Fibroblast of the conjunctiva (primary cell): ENCODE data around the gene NUTM2G.
A peak's percentile ranks its signal among the peaks of the same experiment; 100 is the strongest.
"Not testable (repeated sequence)": the region's sequence is repeated elsewhere in the genome, so short reads cannot be mapped to it uniquely, and the experiment has no call there.

ENCODE experiments used
- DNase-seq: peaks from one replicate; pipeline ENCODE4 v3.0.0-alpha.2; 2010; ENCODE audit warnings: low read depth

NUTM2G gene

GRCh38 chr9:96928543-96928942, at the start of gene NUTM2G:
Gene NUTM2G, plus strand, starts transcription at chr9:96928843. Its CDS starts 182 bp downstream, at chr9:96929025.
- DNase-seq, result not testable (repeated sequence)

GRCh38 chr9:96883922-96884321, 44.7 kb upstream of the NUTM2G start:
- no peak for DNase-seq

- DNase-seq, result peak; percentile 5
These were observed 44.2 kb upstream of the NUTM2G start for GRCh38 chr9:96884443-96884842.

- no peak for DNase-seq
These were observed 43.2 kb upstream of the NUTM2G start for GRCh38 chr9:96885424-96885823.

GRCh38 chr9:96888591-96888990, 40.1 kb upstream of the NUTM2G start:
- no peak for DNase-seq

- no peak for DNase-seq
These were observed 36.5 kb upstream of the NUTM2G start for GRCh38 chr9:96892131-96892530.

- not testable (repeated sequence) for DNase-seq
These were observed 28.6 kb upstream of the NUTM2G start for GRCh38 chr9:96900010-96900409.

- DNase-seq, result not testable (repeated sequence)
These were observed 23.5 kb upstream of the NUTM2G start for GRCh38 chr9:96904947-96905722.

GRCh38 chr9:96908479-96908878, 20.2 kb upstream of the NUTM2G start:
- DNase-seq, result not testable (repeated sequence)

GRCh38 chr9:96915539-96915938, 13.1 kb upstream of the NUTM2G start:
- not testable (repeated sequence) for DNase-seq

GRCh38 chr9:96916531-96916930, 12.1 kb upstream of the NUTM2G start:
- DNase-seq, result not testable (repeated sequence)

GRCh38 chr9:96918550-96918949, 10.1 kb upstream of the NUTM2G start:
- DNase-seq, result not testable (repeated sequence)

GRCh38 chr9:96920803-96921202, 7.8 kb upstream of the NUTM2G start:
- DNase-seq, result not testable (repeated sequence)

- not testable (repeated sequence) for DNase-seq
These were observed 3.1 kb upstream of the NUTM2G start for GRCh38 chr9:96925587-96925986.

GRCh38 chr9:96931665-96932064, 3.0 kb downstream of the NUTM2G start:
- not testable (repeated sequence) for DNase-seq

GRCh38 chr9:96934097-96934496, 5.5 kb downstream of the NUTM2G start:
- not testable (repeated sequence) for DNase-seq

GRCh38 chr9:96934706-96935105, 6.1 kb downstream of the NUTM2G start:
- DNase-seq, result not testable (repeated sequence)

GRCh38 chr9:96935401-96935800, 6.8 kb downstream of the NUTM2G start:
- DNase-seq, result not testable (repeated sequence)

GRCh38 chr9:96937442-96937841, 8.8 kb downstream of the NUTM2G start:
- not testable (repeated sequence) for DNase-seq

GRCh38 chr9:96938957-96939665, 10.5 kb downstream of the NUTM2G start:
- not testable (repeated sequence) for DNase-seq

GRCh38 chr9:96940982-96941381, 12.3 kb downstream of the NUTM2G start:
- not testable (repeated sequence) for DNase-seq

GRCh38 chr9:96941628-96942027, 13.0 kb downstream of the NUTM2G start:
- DNase-seq, result not testable (repeated sequence)

GRCh38 chr9:96942181-96942580, 13.5 kb downstream of the NUTM2G start:
- not testable (repeated sequence) for DNase-seq
